ENCODE measurements around the gene APOBR.
"Not testable (repeated sequence)": the region's sequence is repeated elsewhere in the genome, so short reads cannot be mapped to it uniquely, and the experiment has no call there.

The APOBR gene

GRCh38 chr16:28499854-28500253 lies 5.4 kb downstream of the APOBR start:
- no peak for DNase-seq

GRCh38 chr16:28500476-28501180 lies 6.2 kb downstream of the APOBR start:
- DNase-seq: not testable (repeated sequence)

- no peak for DNase-seq
Observed at GRCh38 chr16:28501258-28502232, 7.1 kb downstream of the APOBR start.

GRCh38 chr16:28502290-28502689 lies 7.8 kb downstream of the APOBR start:
- DNase-seq: no peak

- no peak for DNase-seq
Observed at GRCh38 chr16:28503470-28504259, 9.2 kb downstream of the APOBR start.

- no peak for DNase-seq
Observed at GRCh38 chr16:28504707-28505404, 10.4 kb downstream of the APOBR start.

- no peak for DNase-seq
Observed at GRCh38 chr16:28505489-28506137, 11.2 kb downstream of the APOBR start.

GRCh38 chr16:28511031-28511430 lies 16.6 kb downstream of the APOBR start:
- DNase-seq: no peak

- DNase-seq: no peak
Observed at GRCh38 chr16:28511801-28512789, 17.7 kb downstream of the APOBR start.

- DNase-seq: no peak
Observed at GRCh38 chr16:28513484-28514181, 19.2 kb downstream of the APOBR start.

GRCh38 chr16:28514246-28514645 lies 19.8 kb downstream of the APOBR start:
- no peak for DNase-seq

GRCh38 chr16:28520672-28521071 lies 26.2 kb downstream of the APOBR start:
- no peak for DNase-seq

- no peak for DNase-seq
Observed at GRCh38 chr16:28521436-28521835, 27.0 kb downstream of the APOBR start.

GRCh38 chr16:28522792-28523191 lies 28.3 kb downstream of the APOBR start:
- no peak for DNase-seq

GRCh38 chr16:28524681-28525171 lies 30.3 kb downstream of the APOBR start:
- DNase-seq: no peak

GRCh38 chr16:28526201-28527099 lies 32.0 kb downstream of the APOBR start:
- DNase-seq: no peak

- not testable (repeated sequence) for DNase-seq
Observed at GRCh38 chr16:28527100-28527785, 32.8 kb downstream of the APOBR start.

GRCh38 chr16:28527985-28528384 lies 33.5 kb downstream of the APOBR start:
- DNase-seq: no peak
